ENCODE measurements around the gene TMCC3.

- TF ChIP-seq CTCF (tag by site-specific recombination; IDR thresholded peaks at IDR 0.05) (no peak), ZBTB17 (tag by site-specific recombination; IDR thresholded peaks at IDR 0.05) (no peak)
Observed at GRCh38 chr12:94636462-94637085, 13.8 kb downstream of the TMCC3 start.
